Esophagus squamous epithelium (tissue), 4 donors: ENCODE data around the gene RALBP1.

Experiments used
- POLR2A ChIP-seq, 4 donors: fragments of 450-650 bp; IDR thresholded peaks; one replicate each; pipeline ENCODE4 v1.6.1; 2017; ENCODE audit warnings: antibody characterized with exemption in 4 of 4, mild to moderate bottlenecking in 4 of 4, moderate library complexity in 3 of 4
- TF ChIP-seq, protein P1 (sequence below), 6 experiments: fragments of 450-650 bp in 4 of 6; fragments of 200-600 bp in 2 of 6; sonication (generic) in 2 of 6; IDR thresholded peaks; one replicate each; pipeline ENCODE4 v1.5.1; 2016 to 2019; ENCODE audit warnings: antibody characterized with exemption in 6 of 6, mild to moderate bottlenecking in 4 of 6, moderate library complexity in 4 of 6

GRCh38 chr18:9552191-9552590 is 76.9 kb downstream of the RALBP1 start:
- TF ChIP-seq, protein P1, sequence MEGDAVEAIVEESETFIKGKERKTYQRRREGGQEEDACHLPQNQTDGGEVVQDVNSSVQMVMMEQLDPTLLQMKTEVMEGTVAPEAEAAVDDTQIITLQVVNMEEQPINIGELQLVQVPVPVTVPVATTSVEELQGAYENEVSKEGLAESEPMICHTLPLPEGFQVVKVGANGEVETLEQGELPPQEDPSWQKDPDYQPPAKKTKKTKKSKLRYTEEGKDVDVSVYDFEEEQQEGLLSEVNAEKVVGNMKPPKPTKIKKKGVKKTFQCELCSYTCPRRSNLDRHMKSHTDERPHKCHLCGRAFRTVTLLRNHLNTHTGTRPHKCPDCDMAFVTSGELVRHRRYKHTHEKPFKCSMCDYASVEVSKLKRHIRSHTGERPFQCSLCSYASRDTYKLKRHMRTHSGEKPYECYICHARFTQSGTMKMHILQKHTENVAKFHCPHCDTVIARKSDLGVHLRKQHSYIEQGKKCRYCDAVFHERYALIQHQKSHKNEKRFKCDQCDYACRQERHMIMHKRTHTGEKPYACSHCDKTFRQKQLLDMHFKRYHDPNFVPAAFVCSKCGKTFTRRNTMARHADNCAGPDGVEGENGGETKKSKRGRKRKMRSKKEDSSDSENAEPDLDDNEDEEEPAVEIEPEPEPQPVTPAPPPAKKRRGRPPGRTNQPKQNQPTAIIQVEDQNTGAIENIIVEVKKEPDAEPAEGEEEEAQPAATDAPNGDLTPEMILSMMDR (IDR thresholded peaks at IDR 0.05), result no peak
- no peak for TF ChIP-seq POLR2A (IDR thresholded peaks at IDR 0.05)
